SU-DHL-6 (cell line): ENCODE data around the gene NAIF1.

Source experiments
- EZH2phosphoT487 ChIP-seq: fragments of 200-600 bp; sonication (generic), shearing (Covaris generic); conservative IDR thresholded peaks from 2 replicates; pipeline ENCODE4 v1.6.1; 2018; ENCODE audit warnings: mild to moderate bottlenecking, antibody characterized with exemption, low read length, moderate library complexity, mixed read lengths
- TF ChIP-seq, protein P1 (sequence below): fragments of 200-600 bp; sonication (generic); IDR thresholded peaks from one replicate; pipeline ENCODE4 v1.5.1; 2017; ENCODE audit warnings: antibody characterized with exemption, mild to moderate bottlenecking, low read length, moderate library complexity; ENCODE audit not compliant: insufficient read depth, poor library complexity, severe bottlenecking

DNA sequence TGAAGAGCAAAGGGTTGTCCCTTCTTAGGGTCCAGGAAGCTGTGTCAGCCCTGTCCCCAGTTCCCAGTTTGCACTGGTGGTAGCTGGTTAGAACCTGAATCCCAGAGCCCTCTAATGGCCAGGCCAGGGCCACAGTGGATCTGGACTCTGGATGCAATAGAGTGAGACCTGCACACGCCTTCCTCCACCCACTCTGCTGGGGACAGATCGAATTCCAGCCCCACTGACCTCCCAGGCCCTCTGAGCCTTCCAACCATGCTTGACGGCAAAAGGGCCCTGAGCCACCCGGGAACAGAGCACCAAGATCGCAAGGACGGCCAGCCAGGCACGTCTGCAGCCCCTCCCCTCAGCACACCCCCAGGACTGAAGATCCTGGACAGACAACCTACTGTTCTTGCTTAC is 23.7 kb downstream of the NAIF1 start:
- TF ChIP-seq, protein P1, sequence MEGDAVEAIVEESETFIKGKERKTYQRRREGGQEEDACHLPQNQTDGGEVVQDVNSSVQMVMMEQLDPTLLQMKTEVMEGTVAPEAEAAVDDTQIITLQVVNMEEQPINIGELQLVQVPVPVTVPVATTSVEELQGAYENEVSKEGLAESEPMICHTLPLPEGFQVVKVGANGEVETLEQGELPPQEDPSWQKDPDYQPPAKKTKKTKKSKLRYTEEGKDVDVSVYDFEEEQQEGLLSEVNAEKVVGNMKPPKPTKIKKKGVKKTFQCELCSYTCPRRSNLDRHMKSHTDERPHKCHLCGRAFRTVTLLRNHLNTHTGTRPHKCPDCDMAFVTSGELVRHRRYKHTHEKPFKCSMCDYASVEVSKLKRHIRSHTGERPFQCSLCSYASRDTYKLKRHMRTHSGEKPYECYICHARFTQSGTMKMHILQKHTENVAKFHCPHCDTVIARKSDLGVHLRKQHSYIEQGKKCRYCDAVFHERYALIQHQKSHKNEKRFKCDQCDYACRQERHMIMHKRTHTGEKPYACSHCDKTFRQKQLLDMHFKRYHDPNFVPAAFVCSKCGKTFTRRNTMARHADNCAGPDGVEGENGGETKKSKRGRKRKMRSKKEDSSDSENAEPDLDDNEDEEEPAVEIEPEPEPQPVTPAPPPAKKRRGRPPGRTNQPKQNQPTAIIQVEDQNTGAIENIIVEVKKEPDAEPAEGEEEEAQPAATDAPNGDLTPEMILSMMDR = no peak
- no peak for TF ChIP-seq EZH2phosphoT487
